HepG2 (cell line): ENCODE measurements around the gene NFXL1. TPM values are rescaled to one million over a fixed set of nuclear protein-coding genes. Genes with fewer than 3 reads are reported as not detected.
A peak's percentile ranks its signal among the peaks of the same experiment; 100 is the strongest.

Source experiments
- ARID5B ChIP-seq: IDR thresholded peaks from 2 replicates; pipeline ENCODE4 v1.4.0; 2020; ENCODE audit warnings: mild to moderate bottlenecking, missing genetic modification reagents
- ASH2L ChIP-seq: fragments of 300-600, 200-600 bp; sonication (generic); IDR thresholded peaks from 2 replicates; pipeline ENCODE4 v1.7.0; 2017; ENCODE audit warnings: low read depth, mild to moderate bottlenecking, moderate library complexity, mixed read lengths, low read length; ENCODE audit not compliant: insufficient read length
- CCAR2 ChIP-seq: fragments of 200-400 bp; formaldehyde crosslinking; optimal IDR thresholded peaks from 2 replicates; pipeline ENCODE3; 2018; ENCODE audit warnings: low read depth, mild to moderate bottlenecking, low read length, moderate library complexity
- GABPB1 ChIP-seq: IDR thresholded peaks from 2 replicates; pipeline ENCODE4 v1.6.1; 2016; ENCODE audit warnings: mild to moderate bottlenecking, missing genetic modification reagents, moderate library complexity, missing compliant biosample characterization
- GATA4 ChIP-seq: sonication (generic); IDR thresholded peaks from 2 replicates; pipeline ENCODE4 v1.6.1; 2016; ENCODE audit warnings: antibody characterized with exemption, low read depth, borderline replicate concordance
- NFKBIZ ChIP-seq: IDR thresholded peaks from 2 replicates; pipeline ENCODE4 v1.6.1; 2018; ENCODE audit warnings: missing genetic modification reagents, missing compliant biosample characterization
- PCBP1 ChIP-seq: fragments of 200-400 bp; formaldehyde crosslinking; IDR thresholded peaks from 2 replicates; pipeline ENCODE4 v1.6.1; 2017; ENCODE audit warnings: mild to moderate bottlenecking, low read depth, low read length, borderline replicate concordance
- PLSCR1 ChIP-seq: sonication (generic); formaldehyde crosslinking; IDR thresholded peaks from 2 replicates; pipeline ENCODE4 v1.5.0; 2020; ENCODE audit warnings: missing genetic modification reagents, mild to moderate bottlenecking, borderline replicate concordance
- POGK ChIP-seq: sonication (generic); formaldehyde crosslinking; conservative IDR thresholded peaks from 2 replicates; pipeline ENCODE4 v1.8.0; 2022; ENCODE audit warnings: mild to moderate bottlenecking, moderate library complexity, missing genetic modification reagents
- SALL1 ChIP-seq: sonication (generic); formaldehyde crosslinking; IDR thresholded peaks from 2 replicates; pipeline ENCODE4 v1.8.0; 2022; ENCODE audit warnings: mild to moderate bottlenecking, missing genetic modification reagents
- TBL1XR1 ChIP-seq: fragments of 150-350 bp; IDR thresholded peaks from 2 replicates; pipeline ENCODE4 v1.6.1; 2014; ENCODE audit warnings: borderline replicate concordance, low read length; ENCODE audit not compliant: partially characterized antibody
- YY1 ChIP-seq: IDR thresholded peaks from 2 replicates; pipeline ENCODE4 v1.6.1; 2011; ENCODE audit warnings: low read length, low read depth, moderate library complexity, mild to moderate bottlenecking; ENCODE audit not compliant: insufficient read depth, insufficient replicate concordance
- ZC3H4 ChIP-seq: sonication (generic); formaldehyde crosslinking; IDR thresholded peaks from 2 replicates; pipeline ENCODE4 v1.4.0; 2020; ENCODE audit warnings: missing genetic modification reagents, borderline replicate concordance
- ZFX ChIP-seq: sonication (generic); formaldehyde crosslinking; IDR thresholded peaks from 2 replicates; pipeline ENCODE4 v1.4.0; 2020; ENCODE audit warnings: mild to moderate bottlenecking, low read depth, missing genetic modification reagents, moderate library complexity
- ZNF101 ChIP-seq: sonication (generic); formaldehyde crosslinking; IDR thresholded peaks from 2 replicates; pipeline ENCODE4 v1.4.0; 2020; ENCODE audit warnings: mild to moderate bottlenecking, low read depth, missing genetic modification reagents, borderline replicate concordance
- ZNF3 ChIP-seq: IDR thresholded peaks from 2 replicates; pipeline ENCODE4 v1.7.0; 2017; ENCODE audit warnings: inconsistent platforms
- ZNF549 ChIP-seq: sonication (generic); formaldehyde crosslinking; IDR thresholded peaks from 2 replicates; pipeline ENCODE4 v1.5.0; 2020; ENCODE audit warnings: missing genetic modification reagents
- ZSCAN30 ChIP-seq: sonication (generic); formaldehyde crosslinking; IDR thresholded peaks from 2 replicates; pipeline ENCODE4 v1.5.0; 2020; ENCODE audit warnings: mild to moderate bottlenecking, missing genetic modification reagents
- polyA plus RNA-seq, 8 experiments: library from polyadenylated mRNA; depleted of rRNA in 3 of 8; stranded (reverse) in 7 of 8; unstranded in 1 of 8; fragments of >200 nt; fragmentation: Illumina TruSeq in 4 of 8; extraction: Trizol in 4 of 8; gene quantifications; 2 replicates each; pipeline versions ENCODE4 v1.2.1 to v1.2.3, GENCODE V29; 2011 to 2016; ENCODE audit warnings: low read depth in 4 of 8, missing spikeins in 1 of 8, mixed read lengths in 1 of 8; ENCODE audit not compliant: insufficient read depth in 1 of 8
- total RNA-seq, 5 experiments: library from RNA; depleted of rRNA; stranded (reverse); fragments of >200 nt; fragmentation: Illumina TruSeq; extraction: Trizol; gene quantifications; 2 replicates each; pipeline ENCODE4 v1.2.3, GENCODE V29; 2016; ENCODE audit warnings: low read depth in 1 of 5
- TF ChIP-seq, protein P1 (sequence below): sonication (generic); formaldehyde crosslinking; conservative IDR thresholded peaks from 2 replicates; pipeline ENCODE4 v1.8.0; 2022; ENCODE audit warnings: missing genetic modification reagents
- TF ChIP-seq, protein P2 (sequence below): sonication (generic); formaldehyde crosslinking; IDR thresholded peaks from 2 replicates; pipeline ENCODE4 v1.5.0; 2020; ENCODE audit warnings: mild to moderate bottlenecking, missing genetic modification reagents, moderate library complexity

The NFXL1 gene
- total and polyA plus RNA-seq, 2 of the 13 experiments (the other 11 are each of a cell fraction or from before 2014, with no cell fraction given), result 12.0 to 18.6 TPM

GRCh38 chr4:47836641-47837093 lies 77.7 kb downstream of the NFXL1 start (continued):
- TF ChIP-seq PLSCR1 (CRISPR knock-in tag), result no peak
- TF ChIP-seq ZC3H4 (CRISPR knock-in tag), result no peak
- TF ChIP-seq, protein P1, sequence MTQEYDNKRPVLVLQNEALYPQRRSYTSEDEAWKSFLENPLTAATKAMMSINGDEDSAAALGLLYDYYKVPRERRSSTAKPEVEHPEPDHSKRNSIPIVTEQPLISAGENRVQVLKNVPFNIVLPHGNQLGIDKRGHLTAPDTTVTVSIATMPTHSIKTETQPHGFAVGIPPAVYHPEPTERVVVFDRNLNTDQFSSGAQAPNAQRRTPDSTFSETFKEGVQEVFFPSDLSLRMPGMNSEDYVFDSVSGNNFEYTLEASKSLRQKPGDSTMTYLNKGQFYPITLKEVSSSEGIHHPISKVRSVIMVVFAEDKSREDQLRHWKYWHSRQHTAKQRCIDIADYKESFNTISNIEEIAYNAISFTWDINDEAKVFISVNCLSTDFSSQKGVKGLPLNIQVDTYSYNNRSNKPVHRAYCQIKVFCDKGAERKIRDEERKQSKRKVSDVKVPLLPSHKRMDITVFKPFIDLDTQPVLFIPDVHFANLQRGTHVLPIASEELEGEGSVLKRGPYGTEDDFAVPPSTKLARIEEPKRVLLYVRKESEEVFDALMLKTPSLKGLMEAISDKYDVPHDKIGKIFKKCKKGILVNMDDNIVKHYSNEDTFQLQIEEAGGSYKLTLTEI (CRISPR knock-in tag), result no peak
- TF ChIP-seq TBL1XR1, result no peak
- no peak for TF ChIP-seq ZSCAN30 (CRISPR knock-in tag)
- TF ChIP-seq PCBP1, result no peak
- TF ChIP-seq ARID5B (CRISPR knock-in tag), result peak; percentile 52
- no peak for TF ChIP-seq ZNF549
- TF ChIP-seq POGK (CRISPR knock-in tag), result peak; percentile 33; the same call in 1 of the 2 replicates
- no peak for TF ChIP-seq GABPB1 (CRISPR knock-in tag)
- no peak for TF ChIP-seq CCAR2
- no peak for TF ChIP-seq ZFX (CRISPR knock-in tag)
- TF ChIP-seq, protein P2, sequence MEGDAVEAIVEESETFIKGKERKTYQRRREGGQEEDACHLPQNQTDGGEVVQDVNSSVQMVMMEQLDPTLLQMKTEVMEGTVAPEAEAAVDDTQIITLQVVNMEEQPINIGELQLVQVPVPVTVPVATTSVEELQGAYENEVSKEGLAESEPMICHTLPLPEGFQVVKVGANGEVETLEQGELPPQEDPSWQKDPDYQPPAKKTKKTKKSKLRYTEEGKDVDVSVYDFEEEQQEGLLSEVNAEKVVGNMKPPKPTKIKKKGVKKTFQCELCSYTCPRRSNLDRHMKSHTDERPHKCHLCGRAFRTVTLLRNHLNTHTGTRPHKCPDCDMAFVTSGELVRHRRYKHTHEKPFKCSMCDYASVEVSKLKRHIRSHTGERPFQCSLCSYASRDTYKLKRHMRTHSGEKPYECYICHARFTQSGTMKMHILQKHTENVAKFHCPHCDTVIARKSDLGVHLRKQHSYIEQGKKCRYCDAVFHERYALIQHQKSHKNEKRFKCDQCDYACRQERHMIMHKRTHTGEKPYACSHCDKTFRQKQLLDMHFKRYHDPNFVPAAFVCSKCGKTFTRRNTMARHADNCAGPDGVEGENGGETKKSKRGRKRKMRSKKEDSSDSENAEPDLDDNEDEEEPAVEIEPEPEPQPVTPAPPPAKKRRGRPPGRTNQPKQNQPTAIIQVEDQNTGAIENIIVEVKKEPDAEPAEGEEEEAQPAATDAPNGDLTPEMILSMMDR (CRISPR knock-in tag), result peak; percentile 94
- TF ChIP-seq SALL1 (CRISPR knock-in tag), result peak; percentile 61
- peak; percentile 70 for TF ChIP-seq YY1
- TF ChIP-seq GATA4, result no peak
- TF ChIP-seq ASH2L, result peak; percentile 20
- no peak for TF ChIP-seq NFKBIZ (CRISPR knock-in tag)
- no peak for TF ChIP-seq ZNF3 (CRISPR knock-in tag)
- TF ChIP-seq ZNF101, result no peak
